K562 (cell line): ENCODE data around the gene RDM1. TPM values are rescaled to one million over a fixed set of nuclear protein-coding genes. Genes with fewer than 3 reads are reported as not detected.

Experiments
- ATAC-seq: fragments of 200-7000 bp; cut with Tn5 transposase; 3 replicates; pipeline ENCODE4 v1.9.1; 2020; ENCODE audit warnings: moderate library complexity
- BruUV-seq: library from RNA; stranded (reverse); fragments of 400-500 nt; replicated peaks from 2 replicates; lab custom pipeline; 2021; lab: Mats Ljungman, UMichigan
- CTCF ChIA-PET: fragments of 300-600 bp; formaldehyde crosslinking; extraction: SDS; loops from one replicate; lab custom pipeline; 2021; ENCODE audit warnings: low intra/inter-chr PET ratio; lab: Yijun Ruan, JAX
- POLR2A ChIA-PET: fragments of 300-600, 350-650 bp; sonication (Branson Sonifier 250); formaldehyde crosslinking; extraction: SDS; loops from one replicate; lab custom pipeline; 2021; ENCODE audit warnings: antibody characterized with exemption, inconsistent platforms; lab: Yijun Ruan, JAX
- DNase-seq, 4 experiments: peaks; one replicate each; pipeline versions ENCODE4 v3.0.0 to v3.0.0-alpha.2; 2011 to 2018; ENCODE audit warnings: low spot score in 3 of 4, mixed read lengths in 3 of 4; ENCODE audit errors: extremely low read depth in 1 of 4
- FAIRE-seq: peaks from 2 replicates; lab custom pipeline; 2011; peaks lifted over from hg19 to GRCh38; lab: Jason Lieb, UNC
- H2AFZ ChIP-seq: 2 replicates; pipeline ENCODE4 v1.6.0; 2011; ENCODE audit warnings: low read depth, low read length, control low read depth, inconsistent platforms
- H3K27ac ChIP-seq: fragments of 200-600 bp; 3 replicates; pipeline ENCODE4 v1.8.0; 2011; ENCODE audit warnings: low read depth, mild to moderate bottlenecking, control low read depth, inconsistent platforms, low read length, moderate library complexity, mixed read lengths; ENCODE audit errors: extremely low read depth
- H3K27me3 ChIP-seq, 2 experiments: fragments of 300-600 bp in 1 of 2; 2 replicates in 1 of 2; 3 replicates in 1 of 2; pipeline versions ENCODE4 v1.6.0 to v1.8.0; 2011; ENCODE audit warnings: inconsistent platforms in 2 of 2, low read length in 2 of 2, mild to moderate bottlenecking in 1 of 2, mixed read lengths in 1 of 2, moderate library complexity in 1 of 2; ENCODE audit not compliant: control insufficient read depth in 2 of 2, insufficient read depth in 2 of 2
- H3K36me3 ChIP-seq: fragments of 300-600 bp; 3 replicates; pipeline ENCODE4 v1.8.0; 2011; ENCODE audit warnings: mild to moderate bottlenecking, low read length, inconsistent platforms; ENCODE audit not compliant: control insufficient read depth, insufficient read depth
- H3K4me1 ChIP-seq, 2 experiments: fragments of 200-600 bp in 1 of 2; replicated peaks in 1 of 2; 2 replicates in 1 of 2; 3 replicates in 1 of 2; pipeline versions ENCODE4 v1.5.1 to v1.8.0; 2011; ENCODE audit warnings: inconsistent platforms in 2 of 2, low read length in 2 of 2, mild to moderate bottlenecking in 1 of 2, mixed read lengths in 1 of 2, moderate library complexity in 1 of 2; ENCODE audit not compliant: control insufficient read depth in 2 of 2, insufficient read depth in 2 of 2
- H3K4me2 ChIP-seq: 2 replicates; pipeline ENCODE4 v1.6.1; 2011; ENCODE audit warnings: low read length, control low read depth, inconsistent platforms, mixed read lengths; ENCODE audit not compliant: insufficient read depth
- H3K4me3 ChIP-seq: fragments of 200-600 bp; sonication (generic), shearing (Covaris generic); 2 replicates; pipeline ENCODE4 v1.5.1; 2016; ENCODE audit warnings: control low read depth, inconsistent platforms
- H3K79me2 ChIP-seq: fragments of 200-600 bp; 3 replicates; pipeline ENCODE4 v1.8.0; 2011; ENCODE audit warnings: low read length, inconsistent platforms; ENCODE audit not compliant: control insufficient read depth, insufficient read depth
- H3K9ac ChIP-seq, 2 experiments: 2 replicates each; pipeline versions ENCODE4 v1.6.0 to v1.6.1; 2011; ENCODE audit warnings: low read depth in 2 of 2, low read length in 2 of 2, control low read depth in 1 of 2, inconsistent platforms in 1 of 2, mild to moderate bottlenecking in 1 of 2, mixed read lengths in 1 of 2; ENCODE audit not compliant: insufficient read depth in 1 of 2
- H3K9me1 ChIP-seq: one replicate; pipeline ENCODE4 v1.6.0; 2011; ENCODE audit warnings: inconsistent platforms, mild to moderate bottlenecking, low read length, moderate library complexity; ENCODE audit not compliant: control insufficient read depth, insufficient read depth
- H3K9me3 ChIP-seq: replicated peaks from 2 replicates; pipeline ENCODE4 v1.5.1; 2011; ENCODE audit warnings: low read depth, low read length, inconsistent platforms; ENCODE audit not compliant: control insufficient read depth, insufficient read depth
- H4K20me1 ChIP-seq: replicated peaks from 2 replicates; pipeline ENCODE4 v1.6.1; 2011; ENCODE audit warnings: low read length, inconsistent platforms, mixed read lengths; ENCODE audit not compliant: control insufficient read depth, insufficient read depth
- EP300 ChIP-seq: IDR thresholded peaks from 2 replicates; pipeline ENCODE4 v1.6.1; 2012; ENCODE audit warnings: low read length, improper control_type of control experiment
- HOMEZ ChIP-seq: fragments of 250-450 bp; sonication (Bioruptor Pico); IDR thresholded peaks from 2 replicates; pipeline ENCODE4 v1.4.0; 2020; ENCODE audit warnings: mild to moderate bottlenecking, moderate library complexity
- MCM2 ChIP-seq: fragments of 450-650 bp; IDR thresholded peaks from 2 replicates; pipeline ENCODE4 v1.6.1; 2017; ENCODE audit warnings: low read depth, mild to moderate bottlenecking
- NRF1 ChIP-seq, 2 experiments: fragments of 450-650 bp; IDR thresholded peaks in 1 of 2; conservative IDR thresholded peaks in 1 of 2; 2 replicates each; pipeline ENCODE4 v1.6.1; 2014; ENCODE audit warnings: mild to moderate bottlenecking in 2 of 2
- RAD21 ChIP-seq, 2 experiments: fragments of 250-450 bp in 1 of 2; fragments of 450-650 bp in 1 of 2; sonication (Bioruptor Pico) in 1 of 2; formaldehyde crosslinking in 1 of 2; IDR thresholded peaks in 1 of 2; conservative IDR thresholded peaks in 1 of 2; 2 replicates each; pipeline versions ENCODE4 v1.4.0 to v1.8.0; 2020 to 2022; ENCODE audit warnings: mild to moderate bottlenecking in 2 of 2, moderate library complexity in 1 of 2
- THAP7 ChIP-seq: fragments of 250-450 bp; sonication (Bioruptor Pico); IDR thresholded peaks from 2 replicates; pipeline ENCODE4 v1.5.0; 2021
- TSHZ1 ChIP-seq: fragments of 250-450 bp; sonication (Bioruptor Pico); IDR thresholded peaks from 2 replicates; pipeline ENCODE4 v1.4.0; 2020; ENCODE audit warnings: mild to moderate bottlenecking, moderate library complexity
- ZBTB26 ChIP-seq: fragments of 450-650 bp; formaldehyde crosslinking; IDR thresholded peaks from 2 replicates; pipeline ENCODE4 v1.4.0; 2022; ENCODE audit warnings: missing genetic modification characterization
- ZBTB33 ChIP-seq: sonication (generic); formaldehyde crosslinking; IDR thresholded peaks from 2 replicates; pipeline ENCODE4 v1.8.1; 2023; ENCODE audit warnings: mild to moderate bottlenecking, missing genetic modification reagents
- ZBTB7A ChIP-seq: IDR thresholded peaks from 2 replicates; pipeline ENCODE4 v1.6.1; 2011; ENCODE audit warnings: low read depth, mild to moderate bottlenecking, low read length, moderate library complexity, borderline replicate concordance; ENCODE audit not compliant: control insufficient read depth
- ZNF347 ChIP-seq: fragments of 450-650 bp; formaldehyde crosslinking; IDR thresholded peaks from 2 replicates; pipeline ENCODE4 v1.4.0; 2020; ENCODE audit warnings: low read depth, mild to moderate bottlenecking, moderate library complexity
- whole genome bisulfite sequencing: fragments of 100-300 bp; shearing (Covaris generic); methylation state at CpG from one replicate; pipeline ENCODE4 v1.1.6; 2016; ENCODE audit warnings: low coverage, mixed read lengths; ENCODE audit not compliant: insufficient coverage; ENCODE audit errors: missing lambda C conversion rate; 5-methylcytosine and 5-hydroxymethylcytosine counted together
- in situ Hi-C: fragments of 300-500 bp; cut with MboI; formaldehyde crosslinking; loops from 4 replicates; pipeline ENCODE4 v1.15.0; 2018; ENCODE audit warnings: inconsistent platforms, mixed read lengths
- intact Hi-C: fragments of 100-400 bp; cut with micrococcal nuclease; formaldehyde crosslinking; loops from 2 replicates; pipeline ENCODE4 v1.14.2; 2022
- polyA plus RNA-seq, 8 experiments: library from polyadenylated mRNA; depleted of rRNA in 4 of 8; stranded (reverse) in 5 of 8; unstranded in 3 of 8; fragments of >200 nt; fragmentation: Nextera tagmentation in 2 of 8; fragmentation: Illumina TruSeq in 1 of 8; extraction: Ambion mirVana in 2 of 8; extraction: Trizol in 1 of 8; gene quantifications; 2 replicates each; pipeline versions ENCODE4 v1.2.1 to v1.2.3, GENCODE V29; 2011 to 2014; ENCODE audit warnings: inconsistent platforms in 1 of 8, missing spikeins in 1 of 8
- total RNA-seq, 7 experiments: library from RNA; depleted of rRNA in 6 of 7; stranded (reverse); fragments of >200 nt in 6 of 7; fragmentation: Illumina TruSeq in 2 of 7; extraction: Trizol in 2 of 7; gene quantifications; 2 replicates each; pipeline versions ENCODE4 v1.2.1 to v1.2.3, GENCODE V29; 2011 to 2021; ENCODE audit warnings: low replicate concordance in 1 of 7

The RDM1 gene
- total and polyA plus RNA-seq, 9 of the 15 experiments (the other 6 are each of a cell fraction or from before 2014, with no cell fraction given) = 2.5 to 11.2 (median 5.4) TPM

- Histone ChIP-seq H3K4me2 (no peak overlapping the region), H2AFZ (peak overlapping the region; percentile 59), H3K9ac (peak overlapping the region in 1 of 2 experiments; percentile 47; a peak in 2 of 4 replicates), H3K4me3 (no peak overlapping the region), H3K79me2 (no peaks in the 10 kb centered on the region), H3K36me3 (no peaks in the 10 kb centered on the region), H3K27ac (no peak overlapping the region), H3K4me1 (peaks cover 25 to 57% of the 10 kb centered on the region in 2 experiments), H3K9me1 (no peaks in the 10 kb centered on the region), H3K9me3 (no peaks in the 10 kb centered on the region), H3K27me3 (no peaks in the 10 kb centered on the region), H4K20me1 (no peaks in the 10 kb centered on the region)
- ATAC-seq = peak; percentile 65
- CTCF ChIA-PET = no interaction called here
- BruUV-seq = no TSS peak
- 49% methylated on average over 26 of the region's 29 CpGs for WGBS
- intact Hi-C loops (loop anchor here (5.0 kb wide), 1 partner anchor 60 kb away; no protein-coding TSS in a partner anchor), in situ Hi-C loops (no loop called here)
- no peak for FAIRE-seq
- POLR2A ChIA-PET = interaction anchor here (1.0 to 3.5 kb wide), 2 partner anchors 13 to 26 kb away, joined by 3 to 22 read pairs; partner anchors contain the start of genes LYZL6 and RDM1
- DNase-seq = peak; percentile 51 to 68 (median 63)
- TF ChIP-seq RAD21 (CRISPR knock-in tag; conservative IDR thresholded peaks at IDR 0.05 in 1 of 2, IDR thresholded peaks at IDR 0.05 in 1 of 2) = peak in 1 of 2 experiments; percentile 38; a peak in 2 of 4 replicates
- TF ChIP-seq ZNF347 (CRISPR knock-in tag) = no peak
- TF ChIP-seq ZBTB7A = peak; percentile 41; the same call in 1 of the 2 replicates
- no peak for TF ChIP-seq EP300
- TF ChIP-seq HOMEZ (CRISPR knock-in tag) = no peak
- TF ChIP-seq MCM2 = no peak
- no peak for TF ChIP-seq ZBTB26 (CRISPR knock-in tag)
- TF ChIP-seq THAP7 (CRISPR knock-in tag) = no peak
- no peak for TF ChIP-seq NRF1 (conservative IDR thresholded peaks at IDR 0.05 in 1 of 2, IDR thresholded peaks at IDR 0.05 in 1 of 2)
- TF ChIP-seq TSHZ1 (CRISPR knock-in tag) = no peak
- no peak for TF ChIP-seq ZBTB33 (CRISPR knock-in tag)
Measured at GRCh38 chr17:35917519-35918213, 12.9 kb downstream of the RDM1 start.
